ENCODE data around the gene TMEM183A. TPM values are rescaled to one million over a fixed set of nuclear protein-coding genes. Genes with fewer than 3 reads are reported as not detected.

TMEM183A gene
- total and polyA plus RNA-seq, 9 donors: 42.0 to 72.4 (median 46.6) TPM

GRCh38 chr1:203058676-203058935, 51.4 kb downstream of the TMEM183A start:
- no peak overlapping the region for H3K27ac ChIP-seq
- no peaks in the 10 kb centered on the region for H3K9me3 ChIP-seq
- 85 to 100% (median 91%) methylated on average over 1 of the region's 1 CpG for WGBS, 3 donors
- no peaks in the 10 kb centered on the region for H3K4me1 ChIP-seq (ENCODE audit: insufficient read depth)
- H3K36me3 ChIP-seq: no peaks in the 10 kb centered on the region
- DNase-seq: no peak
- H3K4me3 ChIP-seq: no peak overlapping the region
- H3K27me3 ChIP-seq: no peaks in the 10 kb centered on the region
- intact Hi-C loops (cut with DNase I): no loop called here
- no peak for TF ChIP-seq POLR2A (IDR thresholded peaks at IDR 0.05)
- no peak for TF ChIP-seq EP300 (IDR thresholded peaks at IDR 0.05)
- TF ChIP-seq, protein P1, sequence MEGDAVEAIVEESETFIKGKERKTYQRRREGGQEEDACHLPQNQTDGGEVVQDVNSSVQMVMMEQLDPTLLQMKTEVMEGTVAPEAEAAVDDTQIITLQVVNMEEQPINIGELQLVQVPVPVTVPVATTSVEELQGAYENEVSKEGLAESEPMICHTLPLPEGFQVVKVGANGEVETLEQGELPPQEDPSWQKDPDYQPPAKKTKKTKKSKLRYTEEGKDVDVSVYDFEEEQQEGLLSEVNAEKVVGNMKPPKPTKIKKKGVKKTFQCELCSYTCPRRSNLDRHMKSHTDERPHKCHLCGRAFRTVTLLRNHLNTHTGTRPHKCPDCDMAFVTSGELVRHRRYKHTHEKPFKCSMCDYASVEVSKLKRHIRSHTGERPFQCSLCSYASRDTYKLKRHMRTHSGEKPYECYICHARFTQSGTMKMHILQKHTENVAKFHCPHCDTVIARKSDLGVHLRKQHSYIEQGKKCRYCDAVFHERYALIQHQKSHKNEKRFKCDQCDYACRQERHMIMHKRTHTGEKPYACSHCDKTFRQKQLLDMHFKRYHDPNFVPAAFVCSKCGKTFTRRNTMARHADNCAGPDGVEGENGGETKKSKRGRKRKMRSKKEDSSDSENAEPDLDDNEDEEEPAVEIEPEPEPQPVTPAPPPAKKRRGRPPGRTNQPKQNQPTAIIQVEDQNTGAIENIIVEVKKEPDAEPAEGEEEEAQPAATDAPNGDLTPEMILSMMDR (IDR thresholded peaks at IDR 0.05): no peak

- WGBS, 3 donors: 90 to 100% (median 95%) methylated on average over 2 of the region's 2 CpGs
Measured at GRCh38 chr1:203059485-203059884, 52.3 kb downstream of the TMEM183A start.

DNA sequence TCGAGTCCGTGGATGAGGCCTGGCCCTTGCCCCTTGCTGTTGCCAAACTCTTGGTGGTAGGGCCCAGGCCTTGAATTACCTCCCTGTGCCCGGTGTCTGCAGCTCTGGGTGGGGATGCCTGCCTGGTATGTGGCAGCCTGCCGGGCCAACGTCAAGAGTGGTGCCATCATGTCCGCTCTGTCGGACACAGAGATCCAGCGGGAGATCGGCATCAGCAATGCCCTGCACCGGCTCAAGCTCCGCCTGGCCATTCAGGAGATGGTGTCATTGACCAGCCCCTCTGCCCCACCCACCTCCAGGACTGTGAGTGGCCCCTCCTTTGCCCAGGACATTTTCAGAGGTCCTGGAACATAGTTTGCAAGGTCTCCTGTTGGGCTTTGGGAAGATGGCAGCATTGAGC, 52.9 kb downstream of the TMEM183A start:
- Histone ChIP-seq H3K9me3 (no peaks in the 10 kb centered on the region), H3K4me3 (no peak overlapping the region), H3K4me1 (ENCODE audit: insufficient read depth) (no peaks in the 10 kb centered on the region), H3K27me3 (no peaks in the 10 kb centered on the region), H3K27ac (no peak overlapping the region), H3K36me3 (no peaks in the 10 kb centered on the region)
- DNase-seq: no peak
- intact Hi-C loops (cut with DNase I): no loop called here
- TF ChIP-seq, protein P1 (IDR thresholded peaks at IDR 0.05): no peak
- no peak for TF ChIP-seq POLR2A (IDR thresholded peaks at IDR 0.05)
- TF ChIP-seq EP300 (IDR thresholded peaks at IDR 0.05): no peak
- 92 to 95% (median 95%) methylated on average over 11 of the region's 11 CpGs for WGBS, 3 donors

More at GRCh38 chr1:203059485-203059884, 52.3 kb downstream of the TMEM183A start:
- intact Hi-C loops (cut with DNase I): no loop called here
- Histone ChIP-seq H3K4me1 (ENCODE audit: insufficient read depth) (no peaks in the 10 kb centered on the region), H3K4me3 (no peak overlapping the region), H3K27me3 (no peaks in the 10 kb centered on the region), H3K9me3 (no peaks in the 10 kb centered on the region), H3K27ac (no peak overlapping the region), H3K36me3 (no peaks in the 10 kb centered on the region)
- DNase-seq: no peak
- TF ChIP-seq EP300 (IDR thresholded peaks at IDR 0.05) (no peak), POLR2A (IDR thresholded peaks at IDR 0.05) (no peak)
- TF ChIP-seq, protein P1 (IDR thresholded peaks at IDR 0.05): no peak

DNA sequence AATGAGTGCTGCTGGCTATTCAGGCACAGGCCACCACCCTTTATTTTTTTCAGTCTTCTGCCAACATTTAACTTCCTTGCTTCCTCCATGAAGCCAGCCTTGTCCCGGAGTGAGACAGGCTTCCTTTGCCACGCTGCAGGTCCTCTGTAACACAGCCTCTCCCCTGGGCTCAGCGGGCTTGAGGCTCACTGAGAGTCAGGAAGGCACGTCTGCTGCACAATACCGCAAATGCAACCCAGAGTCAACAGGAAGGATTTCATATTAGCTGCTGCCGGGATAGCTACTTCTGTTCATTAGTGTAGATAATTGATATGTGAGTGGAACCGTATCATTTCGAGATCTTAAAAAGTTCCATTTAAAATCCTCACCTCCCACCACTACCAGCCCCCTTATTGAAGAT, 56.1 kb downstream of the TMEM183A start:
- Histone ChIP-seq H3K27me3 (no peaks in the 10 kb centered on the region), H3K36me3 (no peaks in the 10 kb centered on the region), H3K27ac (no peak overlapping the region), H3K4me3 (no peak overlapping the region), H3K9me3 (no peaks in the 10 kb centered on the region), H3K4me1 (ENCODE audit: insufficient read depth) (no peaks in the 10 kb centered on the region)
- intact Hi-C loops (cut with DNase I): no loop called here
- TF ChIP-seq POLR2A (IDR thresholded peaks at IDR 0.05): no peak
- no peak for TF ChIP-seq EP300 (IDR thresholded peaks at IDR 0.05)
- TF ChIP-seq, protein P1 (IDR thresholded peaks at IDR 0.05): no peak
- DNase-seq: no peak
- WGBS, 3 donors: 87 to 93% (median 91%) methylated on average over 8 of the region's 8 CpGs

DNA sequence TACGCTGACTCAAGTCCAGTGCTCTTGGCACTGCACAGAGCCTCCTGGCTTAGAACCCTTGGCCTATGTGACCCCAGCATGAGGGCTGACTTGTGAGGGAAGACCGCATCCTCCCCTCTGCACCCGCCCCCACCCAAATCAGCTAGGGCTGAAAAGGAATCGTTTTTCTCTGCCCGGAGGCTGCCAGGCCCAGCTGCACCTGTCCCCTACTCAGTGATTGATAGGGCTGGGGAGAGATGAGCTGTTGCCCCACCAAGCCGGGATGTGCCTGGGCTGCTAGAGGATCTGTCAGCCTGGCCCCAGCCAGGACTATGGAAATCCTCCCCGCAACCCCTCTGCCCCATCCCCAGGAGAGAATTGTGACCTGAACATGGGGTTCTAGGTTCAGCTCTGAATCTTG, 58.0 kb downstream of the TMEM183A start:
- Histone ChIP-seq H3K4me3 (no peak overlapping the region), H3K27ac (no peak overlapping the region), H3K36me3 (no peaks in the 10 kb centered on the region), H3K9me3 (no peaks in the 10 kb centered on the region), H3K27me3 (no peaks in the 10 kb centered on the region), H3K4me1 (ENCODE audit: insufficient read depth) (peaks cover 2% of the 10 kb centered on the region)
- WGBS, 3 donors: 68 to 82% (median 79%) methylated on average over 4 to 7 of the region's 7 CpGs
- intact Hi-C loops (cut with DNase I): no loop called here
- TF ChIP-seq EP300 (IDR thresholded peaks at IDR 0.05) (no peak), POLR2A (IDR thresholded peaks at IDR 0.05) (no peak)
- no peak for DNase-seq

All from ovary (tissue), 9 donors.